H9 (cell line): ENCODE data around the gene RB1. TPM values are rescaled to one million over a fixed set of nuclear protein-coding genes. Genes with fewer than 3 reads are reported as not detected.

Source experiments
- DNase-seq: peaks from one replicate; pipeline ENCODE4 v3.0.0-alpha.2; 2017
- H2AFZ ChIP-seq: one replicate; pipeline ENCODE4 v1.6.1; 2013; ENCODE audit warnings: mild to moderate bottlenecking, low read length, control low read depth, moderate library complexity
- H2AK5ac ChIP-seq: 2 replicates; pipeline ENCODE4 v1.6.1; 2013; ENCODE audit warnings: low read length, control low read depth, mixed read lengths; ENCODE audit not compliant: insufficient read length
- H2BK120ac ChIP-seq: one replicate; pipeline ENCODE4 v1.6.1; 2013; ENCODE audit warnings: low read depth, mild to moderate bottlenecking, low read length, control low read depth, inconsistent platforms; ENCODE audit not compliant: poor library complexity, severe bottlenecking
- H2BK12ac ChIP-seq: 2 replicates; pipeline ENCODE4 v1.6.1; 2013; ENCODE audit warnings: low read length, control low read depth, mixed read lengths, low read depth; ENCODE audit not compliant: insufficient read length
- H2BK15ac ChIP-seq: 2 replicates; pipeline ENCODE4 v1.6.1; 2013; ENCODE audit warnings: low read depth, low read length, control low read depth
- H2BK20ac ChIP-seq: one replicate; pipeline ENCODE4 v1.6.1; 2013; ENCODE audit warnings: low read depth, mild to moderate bottlenecking, low read length, control low read depth, inconsistent platforms; ENCODE audit not compliant: poor library complexity, severe bottlenecking
- H2BK5ac ChIP-seq: 2 replicates; pipeline ENCODE4 v1.6.1; 2013; ENCODE audit warnings: low read length, control low read depth, mixed read lengths; ENCODE audit not compliant: insufficient read length
- H3K14ac ChIP-seq: 2 replicates; pipeline ENCODE4 v1.6.1; 2013; ENCODE audit warnings: low read length, control low read depth; ENCODE audit not compliant: insufficient read depth
- H3K18ac ChIP-seq: 2 replicates; pipeline ENCODE4 v1.6.1; 2013; ENCODE audit warnings: low read depth, mild to moderate bottlenecking, mixed read lengths, low read length, control low read depth; ENCODE audit not compliant: insufficient read length
- H3K23ac ChIP-seq: 2 replicates; pipeline ENCODE4 v1.6.1; 2013; ENCODE audit warnings: low read length, control low read depth, mixed read lengths, low read depth; ENCODE audit not compliant: insufficient read length
- H3K23me2 ChIP-seq: 2 replicates; pipeline ENCODE4 v1.6.1; 2013; ENCODE audit warnings: low read depth, mild to moderate bottlenecking, mixed read lengths, low read length, control low read depth; ENCODE audit not compliant: insufficient read length, poor library complexity, severe bottlenecking
- H3K27ac ChIP-seq: 2 replicates; pipeline ENCODE4 v1.5.1; 2013; ENCODE audit warnings: low read length, control low read depth, mixed read lengths, low read depth; ENCODE audit not compliant: insufficient read length
- H3K27me3 ChIP-seq: 2 replicates; pipeline ENCODE4 v1.6.1; 2013; ENCODE audit warnings: low read length, control low read depth, inconsistent platforms; ENCODE audit not compliant: insufficient read depth
- H3K4ac ChIP-seq: 2 replicates; pipeline ENCODE4 v1.6.1; 2013; ENCODE audit warnings: low read depth, mild to moderate bottlenecking, control low read depth, inconsistent platforms, low read length, moderate library complexity
- H3K4me1 ChIP-seq: 2 replicates; pipeline ENCODE4 v1.6.1; 2013; ENCODE audit warnings: low read length, control low read depth, inconsistent platforms; ENCODE audit not compliant: insufficient read depth
- H3K4me2 ChIP-seq: 2 replicates; pipeline ENCODE4 v1.6.1; 2013; ENCODE audit warnings: low read length, control low read depth, mixed read lengths; ENCODE audit not compliant: insufficient read length, insufficient read depth
- H3K56ac ChIP-seq: 2 replicates; pipeline ENCODE4 v1.6.1; 2013; ENCODE audit warnings: low read depth, mild to moderate bottlenecking, mixed read lengths, low read length, control low read depth; ENCODE audit not compliant: insufficient read length
- H3K79me1 ChIP-seq: 2 replicates; pipeline ENCODE4 v1.6.1; 2013; ENCODE audit warnings: low read depth, mild to moderate bottlenecking, moderate library complexity, low read length, control low read depth, inconsistent platforms; ENCODE audit not compliant: insufficient read depth, poor library complexity, severe bottlenecking
- H3K79me2 ChIP-seq: 2 replicates; pipeline ENCODE4 v1.6.1; 2013; ENCODE audit warnings: low read length, control low read depth, inconsistent platforms; ENCODE audit not compliant: insufficient read depth
- H3K9ac ChIP-seq: 2 replicates; pipeline ENCODE4 v1.6.1; 2013; ENCODE audit warnings: low read length, control low read depth, mixed read lengths; ENCODE audit not compliant: insufficient read length; ENCODE audit errors: extremely low read depth
- H3K9me3 ChIP-seq: one replicate; pipeline ENCODE4 v1.6.1; 2013; ENCODE audit warnings: low read depth, low read length, inconsistent platforms; ENCODE audit not compliant: control insufficient read depth
- H3T11ph ChIP-seq: one replicate; pipeline ENCODE4 v1.6.1; 2013; ENCODE audit warnings: mild to moderate bottlenecking, low read length, control low read depth, inconsistent platforms
- H4K20me1 ChIP-seq: one replicate; pipeline ENCODE4 v1.6.1; 2013; ENCODE audit not compliant: control insufficient read depth, insufficient read length, insufficient read depth
- H4K5ac ChIP-seq: 2 replicates; pipeline ENCODE4 v1.6.1; 2013; ENCODE audit warnings: low read depth, mild to moderate bottlenecking, mixed read lengths, low read length, control low read depth; ENCODE audit not compliant: insufficient read length
- H4K8ac ChIP-seq: replicated peaks from 2 replicates; pipeline ENCODE4 v1.6.1; 2013; ENCODE audit warnings: low read length, control low read depth, mixed read lengths, low read depth; ENCODE audit not compliant: insufficient read length
- H4K91ac ChIP-seq: 2 replicates; pipeline ENCODE4 v1.6.1; 2013; ENCODE audit warnings: low read depth, mild to moderate bottlenecking, moderate library complexity, mixed read lengths, low read length, control low read depth; ENCODE audit not compliant: insufficient read length
- H3K27ac Mint-ChIP-seq, 3 experiments: 2 replicates in 2 of 3; 3 replicates in 1 of 3; pipeline ENCODE4 v1.8.0; 2020 to 2021; ENCODE audit warnings: mixed read lengths in 3 of 3, mild to moderate bottlenecking in 1 of 3, moderate library complexity in 1 of 3
- H3K27me3 Mint-ChIP-seq: 2 replicates; pipeline ENCODE4 v1.8.0; 2021; ENCODE audit warnings: low read depth, mild to moderate bottlenecking, moderate library complexity, mixed read lengths
- H3K36me3 Mint-ChIP-seq, 3 experiments: 2 replicates in 2 of 3; 3 replicates in 1 of 3; pipeline ENCODE4 v1.8.0; 2020 to 2021; ENCODE audit warnings: low read depth in 3 of 3, mixed read lengths in 3 of 3; ENCODE audit not compliant: insufficient read depth in 1 of 3
- H3K4me1 Mint-ChIP-seq, 2 experiments: 2 replicates each; pipeline ENCODE4 v1.8.0; 2020; ENCODE audit warnings: mixed read lengths in 2 of 2
- H3K4me3 Mint-ChIP-seq, 2 experiments: 2 replicates in 1 of 2; 3 replicates in 1 of 2; pipeline ENCODE4 v1.8.0; 2020 to 2021; ENCODE audit warnings: mild to moderate bottlenecking in 2 of 2, mixed read lengths in 2 of 2, moderate library complexity in 1 of 2
- H3K9me3 Mint-ChIP-seq, 2 experiments: 2 replicates in 1 of 2; 3 replicates in 1 of 2; pipeline ENCODE4 v1.8.0; 2020; ENCODE audit warnings: mild to moderate bottlenecking in 2 of 2, mixed read lengths in 2 of 2, moderate library complexity in 1 of 2
- WGBS: extraction: QIAGEN DNeasy Blood & Tissue Kit; methylation state at CpG from one replicate; pipeline ENCODE4 v1.1.7; 2013; ENCODE audit warnings: missing lambda C conversion rate, low lambda C conversion rate, mixed read lengths; ENCODE audit not compliant: insufficient read length; ENCODE audit errors: extremely low coverage; 5-methylcytosine and 5-hydroxymethylcytosine counted together
- total RNA-seq: library from RNA; stranded (reverse); gene quantifications from 2 replicates; pipeline ENCODE4 v1.2.1, GENCODE V29; 2021
- TF ChIP-seq, protein P1 (sequence below): fragments of 200-600 bp; sonication (generic); conservative IDR thresholded peaks from 3 replicates; pipeline ENCODE4 v1.8.0; 2021; ENCODE audit warnings: antibody characterized with exemption, mild to moderate bottlenecking

Gene RB1
- total RNA-seq, 1 experiment from 2014 or later: 20.5 TPM

DNA sequence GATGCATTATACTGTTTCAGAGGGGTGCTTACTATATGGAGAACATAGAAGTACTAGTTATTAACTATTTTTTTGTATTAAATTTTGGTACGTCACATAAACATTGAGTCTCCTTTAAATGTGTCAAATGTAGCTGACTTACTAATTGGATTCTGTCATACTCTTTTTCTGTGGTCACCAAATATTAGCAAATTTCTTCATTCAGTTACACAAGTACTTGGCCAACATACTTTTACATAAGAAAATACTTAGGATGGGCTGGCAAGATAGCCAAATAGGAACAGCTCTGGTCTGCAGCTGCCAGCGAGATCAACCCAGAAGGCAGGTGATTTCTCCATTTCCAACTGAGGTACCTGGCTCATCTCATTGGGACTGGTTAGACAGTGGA lies 90.1 kb downstream of the RB1 start:
- no peaks in the 10 kb centered on the region for H3K27me3 ChIP-seq
- no peaks in the 10 kb centered on the region for H3K9me3 ChIP-seq
- Mint-ChIP-seq H3K4me1 (no peaks in the 10 kb centered on the region), H3K9me3 (peaks cover 12 to 22% of the 10 kb centered on the region in 2 experiments), H3K27me3 (no peaks in the 10 kb centered on the region), H3K4me3 (no peak overlapping the region), H3K27ac (no peak overlapping the region; a peak in 1 of 7 replicates), H3K36me3 (peaks cover 20 to 36% (median 30%) of the 10 kb centered on the region in 3 experiments)
- H3K9ac ChIP-seq: no peak overlapping the region
- H3K56ac ChIP-seq: no peak overlapping the region
- H3K4ac ChIP-seq: no peak overlapping the region
- H2BK12ac ChIP-seq: no peak overlapping the region
- H2BK120ac ChIP-seq: no peak overlapping the region
- H2AK5ac ChIP-seq: no peak overlapping the region
- H4K20me1 ChIP-seq: no peaks in the 10 kb centered on the region
- H3K4me1 ChIP-seq: no peaks in the 10 kb centered on the region
- no peak overlapping the region for H4K8ac ChIP-seq
- no peak overlapping the region for H2AFZ ChIP-seq
- H2BK20ac ChIP-seq: no peak overlapping the region
- no peak for DNase-seq
- H3K27ac ChIP-seq: no peak overlapping the region
- no peak overlapping the region for H3K4me2 ChIP-seq
- no CpG with 5 or more reads among the region's 2 CpGs for WGBS
- TF ChIP-seq, protein P1, sequence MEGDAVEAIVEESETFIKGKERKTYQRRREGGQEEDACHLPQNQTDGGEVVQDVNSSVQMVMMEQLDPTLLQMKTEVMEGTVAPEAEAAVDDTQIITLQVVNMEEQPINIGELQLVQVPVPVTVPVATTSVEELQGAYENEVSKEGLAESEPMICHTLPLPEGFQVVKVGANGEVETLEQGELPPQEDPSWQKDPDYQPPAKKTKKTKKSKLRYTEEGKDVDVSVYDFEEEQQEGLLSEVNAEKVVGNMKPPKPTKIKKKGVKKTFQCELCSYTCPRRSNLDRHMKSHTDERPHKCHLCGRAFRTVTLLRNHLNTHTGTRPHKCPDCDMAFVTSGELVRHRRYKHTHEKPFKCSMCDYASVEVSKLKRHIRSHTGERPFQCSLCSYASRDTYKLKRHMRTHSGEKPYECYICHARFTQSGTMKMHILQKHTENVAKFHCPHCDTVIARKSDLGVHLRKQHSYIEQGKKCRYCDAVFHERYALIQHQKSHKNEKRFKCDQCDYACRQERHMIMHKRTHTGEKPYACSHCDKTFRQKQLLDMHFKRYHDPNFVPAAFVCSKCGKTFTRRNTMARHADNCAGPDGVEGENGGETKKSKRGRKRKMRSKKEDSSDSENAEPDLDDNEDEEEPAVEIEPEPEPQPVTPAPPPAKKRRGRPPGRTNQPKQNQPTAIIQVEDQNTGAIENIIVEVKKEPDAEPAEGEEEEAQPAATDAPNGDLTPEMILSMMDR: no peak
- H3K79me2 ChIP-seq: no peaks in the 10 kb centered on the region
- no peak overlapping the region for H3K23ac ChIP-seq
- H4K91ac ChIP-seq: no peak overlapping the region
- no peak overlapping the region for H2BK5ac ChIP-seq
- no peak overlapping the region for H2BK15ac ChIP-seq
- H4K5ac ChIP-seq: no peak overlapping the region
- H3K23me2 ChIP-seq: no peaks in the 10 kb centered on the region
- H3K79me1 ChIP-seq: no peaks in the 10 kb centered on the region
- H3K18ac ChIP-seq: no peak overlapping the region
- no peak overlapping the region for H3T11ph ChIP-seq
- H3K14ac ChIP-seq: no peak overlapping the region
